GM23248 (cell line): Measurements from ENCODE around the gene RNF149.

Experiments used
- EZH2 ChIP-seq: fragments of 200-600 bp; sonication (generic); IDR thresholded peaks from 2 replicates; pipeline ENCODE4 v1.6.1; 2018; ENCODE audit warnings: antibody characterized with exemption, mild to moderate bottlenecking; ENCODE audit not compliant: insufficient read depth, poor library complexity, severe bottlenecking
- EZH2phosphoT487 ChIP-seq: fragments of 200-600 bp; sonication (generic); IDR thresholded peaks from 2 replicates; pipeline ENCODE4 v1.6.1; 2018; ENCODE audit warnings: antibody characterized with exemption, moderate library complexity, mild to moderate bottlenecking, low read depth; ENCODE audit not compliant: insufficient read depth

DNA sequence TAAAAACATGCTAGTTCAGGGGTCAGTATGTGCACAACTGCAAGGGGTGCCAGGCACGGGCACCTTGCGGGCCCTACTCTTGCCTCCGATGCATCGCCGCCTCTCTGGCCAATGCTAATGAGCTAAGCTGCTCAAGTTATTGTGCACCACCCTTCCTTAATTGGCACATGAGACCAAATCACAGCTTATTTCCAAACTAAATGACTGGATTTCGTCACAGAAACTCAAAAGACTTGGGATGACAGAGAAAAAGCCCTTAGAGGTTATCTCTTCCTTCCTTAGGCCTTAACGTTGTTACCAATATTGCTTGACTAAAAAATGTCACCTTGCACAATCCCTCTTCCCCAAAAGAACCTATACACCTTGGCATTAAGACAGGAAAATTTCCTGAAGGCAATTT is 7.7 kb downstream of the RNF149 start:
- TF ChIP-seq EZH2 = no peak
- TF ChIP-seq EZH2phosphoT487 = no peak
